Fibroblast of villous mesenchyme (primary cell): ENCODE results near the gene PDCD7. TPM values are rescaled to one million over a fixed set of nuclear protein-coding genes. Genes with fewer than 3 reads are reported as not detected.
A peak's percentile ranks its signal among the peaks of the same experiment; 100 is the strongest.

Source experiments
- DNase-seq: peaks from one replicate; pipeline ENCODE4 v3.0.0-alpha.2; 2010; ENCODE audit warnings: low read depth
- H3K4me3 ChIP-seq: 2 replicates; pipeline ENCODE4 v1.5.1; 2011; ENCODE audit warnings: low read depth, mild to moderate bottlenecking, low read length
- CTCF ChIP-seq: IDR thresholded peaks from 2 replicates; pipeline ENCODE4 v1.5.1; 2012; ENCODE audit warnings: low read depth, mild to moderate bottlenecking, low read length; ENCODE audit not compliant: insufficient read depth
- total RNA-seq: library from RNA; depleted of rRNA; stranded (reverse); fragments of >200 nt; gene quantifications from 2 replicates; pipeline ENCODE4 v1.2.3, GENCODE V29; 2012

The PDCD7 gene
- total RNA-seq, 1 donor: 20.7 TPM

GRCh38 chr15:65091946-65092770 is 41.5 kb downstream of the PDCD7 start:
- H3K4me3 ChIP-seq: no peak overlapping the region
- no peak for DNase-seq

GRCh38 chr15:65089206-65089824 is 44.3 kb downstream of the PDCD7 start:
- no peak for TF ChIP-seq CTCF
- H3K4me3 ChIP-seq: no peak overlapping the region
- DNase-seq: peak; percentile 79

More at GRCh38 chr15:65091946-65092770, 41.5 kb downstream of the PDCD7 start:
- no peak for TF ChIP-seq CTCF

GRCh38 chr15:65088643-65089021 is 45.0 kb downstream of the PDCD7 start:
- no peak for DNase-seq
- no peak overlapping the region for H3K4me3 ChIP-seq
- no peak for TF ChIP-seq CTCF

- H3K4me3 ChIP-seq: no peak overlapping the region
- no peak for TF ChIP-seq CTCF
- DNase-seq: no peak
Observed at GRCh38 chr15:65087873-65088642, 45.5 kb downstream of the PDCD7 start.

- TF ChIP-seq CTCF: no peak
- no peak overlapping the region for H3K4me3 ChIP-seq
- no peak for DNase-seq
Observed at GRCh38 chr15:65087411-65087810, 46.2 kb downstream of the PDCD7 start.

- no peak overlapping the region for H3K4me3 ChIP-seq
- DNase-seq: no peak
- peak; percentile 31 for TF ChIP-seq CTCF
Observed at GRCh38 chr15:65086680-65087111, 46.9 kb downstream of the PDCD7 start.
